HepG2 (cell line): ENCODE measurements around the gene ANTKMT. TPM values are rescaled to one million over a fixed set of nuclear protein-coding genes. Genes with fewer than 3 reads are reported as not detected.

Experiments used
- ATAC-seq: fragments of 200-7000 bp; cut with Tn5 transposase; 3 replicates; pipeline ENCODE4 v1.9.1; 2020; ENCODE audit warnings: mild to moderate bottlenecking, moderate library complexity
- BruUV-seq: library from RNA; stranded (reverse); fragments of 400-500 nt; replicated peaks from 2 replicates; lab custom pipeline; 2021; lab: Mats Ljungman, UMichigan
- CTCF ChIA-PET: fragments of 300-600 bp; formaldehyde crosslinking; extraction: SDS; loops from one replicate; lab custom pipeline; 2021; ENCODE audit warnings: low total read pairs, inconsistent platforms, low intra/inter-chr PET ratio; lab: Yijun Ruan, JAX
- POLR2A ChIA-PET: fragments of 350-600 bp; sonication (Branson Sonifier 250); formaldehyde crosslinking; loops from one replicate; lab custom pipeline; 2020; ENCODE audit warnings: antibody characterized with exemption, inconsistent platforms; lab: Yijun Ruan, JAX
- DNase-seq: peaks from one replicate; pipeline ENCODE4 v3.0.0-alpha.2; 2015; ENCODE audit warnings: low spot score
- FAIRE-seq: peaks from 3 replicates; lab custom pipeline; 2011; peaks lifted over from hg19 to GRCh38; lab: Jason Lieb, UNC
- H2AFZ ChIP-seq: one replicate; pipeline ENCODE4 v1.6.1; 2011; ENCODE audit warnings: low read length, inconsistent platforms
- H3K27ac ChIP-seq: fragments of 300-600 bp; 3 replicates; pipeline ENCODE4 v1.8.0; 2011; ENCODE audit warnings: mixed run types, mild to moderate bottlenecking, mixed read lengths, low read length, inconsistent platforms; ENCODE audit not compliant: insufficient read depth; ENCODE audit errors: extremely low read length
- H3K27me3 ChIP-seq, 2 experiments: fragments of 200-600 bp in 1 of 2; 2 replicates in 1 of 2; 3 replicates in 1 of 2; pipeline versions ENCODE4 v1.6.0 to v1.8.0; 2011; ENCODE audit warnings: low read length in 2 of 2, mild to moderate bottlenecking in 2 of 2, moderate library complexity in 2 of 2, inconsistent platforms in 1 of 2; ENCODE audit not compliant: insufficient read depth in 2 of 2, control insufficient read depth in 1 of 2
- H3K36me3 ChIP-seq, 2 experiments: fragments of 200-600 bp in 1 of 2; replicated peaks in 1 of 2; 2 replicates in 1 of 2; 3 replicates in 1 of 2; pipeline versions ENCODE4 v1.5.1 to v1.8.0; 2011; ENCODE audit warnings: low read length in 2 of 2, inconsistent platforms in 1 of 2; ENCODE audit not compliant: insufficient read depth in 2 of 2, control insufficient read depth in 1 of 2
- H3K4me1 ChIP-seq: 2 replicates; pipeline ENCODE4 v1.5.1; 2012; ENCODE audit warnings: low read length, inconsistent platforms; ENCODE audit not compliant: insufficient read depth
- H3K4me2 ChIP-seq: 2 replicates; pipeline ENCODE4 v1.6.0; 2011; ENCODE audit warnings: low read depth, low read length, inconsistent platforms
- H3K4me3 ChIP-seq, 3 experiments: fragments of 200-600 bp in 1 of 3; sonication (generic), shearing (Covaris generic) in 1 of 3; replicated peaks in 1 of 3; 2 replicates each; pipeline ENCODE4 v1.5.1; 2011 to 2016; ENCODE audit warnings: low read length in 3 of 3, inconsistent platforms in 2 of 3, low read depth in 2 of 3, mild to moderate bottlenecking in 2 of 3, control low read depth in 1 of 3, mixed read lengths in 1 of 3; ENCODE audit not compliant: insufficient read depth in 1 of 3
- H3K79me2 ChIP-seq: one replicate; pipeline ENCODE4 v1.6.1; 2011; ENCODE audit warnings: low read length, inconsistent platforms; ENCODE audit not compliant: insufficient read depth
- H3K9ac ChIP-seq: 2 replicates; pipeline ENCODE4 v1.6.0; 2011; ENCODE audit warnings: mild to moderate bottlenecking, low read depth, low read length, inconsistent platforms; ENCODE audit not compliant: insufficient read depth
- H3K9me3 ChIP-seq: 2 replicates; pipeline ENCODE4 v1.5.1; 2012; ENCODE audit warnings: mild to moderate bottlenecking, low read length
- H4K20me1 ChIP-seq: 2 replicates; pipeline ENCODE4 v1.6.0; 2011; ENCODE audit warnings: inconsistent platforms, mild to moderate bottlenecking, low read length, moderate library complexity; ENCODE audit not compliant: insufficient read depth
- EZH2 ChIP-seq: conservative IDR thresholded peaks from 2 replicates; pipeline ENCODE4 v1.6.1; 2012; ENCODE audit warnings: mild to moderate bottlenecking, low read depth, low read length, moderate library complexity
- GPBP1L1 ChIP-seq: sonication (generic); formaldehyde crosslinking; IDR thresholded peaks from 2 replicates; pipeline ENCODE4 v1.5.0; 2020; ENCODE audit warnings: mild to moderate bottlenecking, missing genetic modification reagents
- GTF2F1 ChIP-seq: fragments of 150-350 bp; IDR thresholded peaks from 2 replicates; pipeline ENCODE4 v1.6.1; 2014; ENCODE audit warnings: low read length
- MXD1 ChIP-seq: sonication (generic); formaldehyde crosslinking; IDR thresholded peaks from 2 replicates; pipeline ENCODE4 v1.4.0; 2020; ENCODE audit warnings: mild to moderate bottlenecking, missing genetic modification reagents
- ZFP36 ChIP-seq: fragments of 150-350 bp; IDR thresholded peaks from 2 replicates; pipeline ENCODE4 v1.6.1; 2018; ENCODE audit warnings: borderline replicate concordance, low read length, low read depth; ENCODE audit not compliant: partially characterized antibody
- ZHX2 ChIP-seq, 2 experiments: sonication (generic) in 1 of 2; formaldehyde crosslinking in 1 of 2; IDR thresholded peaks; 2 replicates each; pipeline versions ENCODE4 v1.6.1 to v1.9.0; 2014 to 2022; ENCODE audit warnings: antibody characterized with exemption in 1 of 2, borderline replicate concordance in 1 of 2, inconsistent platforms in 1 of 2, low read depth in 1 of 2, missing genetic modification reagents in 1 of 2
- ZNF160 ChIP-seq: sonication (generic); formaldehyde crosslinking; IDR thresholded peaks from 2 replicates; pipeline ENCODE4 v1.8.0; 2022; ENCODE audit warnings: mild to moderate bottlenecking, inconsistent platforms, missing genetic modification reagents
- ZNF574 ChIP-seq: sonication (generic); formaldehyde crosslinking; IDR thresholded peaks from 2 replicates; pipeline ENCODE4 v1.4.0; 2020; ENCODE audit warnings: missing genetic modification reagents
- WGBS: methylation state at CpG from one replicate; pipeline ENCODE4 v1.1.6; 2017; ENCODE audit warnings: low lambda C conversion rate; 5-methylcytosine and 5-hydroxymethylcytosine counted together
- in situ Hi-C: cut with HindIII; loops from 2 replicates; pipeline ENCODE4 v1.10.0; 2017; ENCODE audit warnings: low pct_unique_long_range_greater_than_20kb; ENCODE audit not compliant: extremely low pct_ligation_motif_present
- intact Hi-C: fragments of 100-400 bp; cut with micrococcal nuclease; formaldehyde crosslinking; loops from one replicate; pipeline ENCODE4 v1.10.0; 2022; ENCODE audit not compliant: unreplicated experiment
- polyA plus RNA-seq, 8 experiments: library from polyadenylated mRNA; depleted of rRNA in 3 of 8; stranded (reverse) in 7 of 8; unstranded in 1 of 8; fragments of >200 nt; fragmentation: Illumina TruSeq in 4 of 8; extraction: Trizol in 4 of 8; gene quantifications; 2 replicates each; pipeline versions ENCODE4 v1.2.1 to v1.2.3, GENCODE V29; 2011 to 2016; ENCODE audit warnings: low read depth in 4 of 8, missing spikeins in 1 of 8, mixed read lengths in 1 of 8; ENCODE audit not compliant: insufficient read depth in 1 of 8
- total RNA-seq, 5 experiments: library from RNA; depleted of rRNA; stranded (reverse); fragments of >200 nt; fragmentation: Illumina TruSeq; extraction: Trizol; gene quantifications; 2 replicates each; pipeline ENCODE4 v1.2.3, GENCODE V29; 2016; ENCODE audit warnings: low read depth in 1 of 5

Gene ANTKMT
- total and polyA plus RNA-seq, 2 of the 13 experiments (the other 11 are each of a cell fraction or from before 2014, with no cell fraction given) = 7.5 to 47.8 TPM

- in situ Hi-C loops (no loop called here), intact Hi-C loops (no loop called here)
- DNase-seq (no peak), ATAC-seq (no peak), FAIRE-seq (no peak)
- Histone ChIP-seq H3K4me3 (no peak overlapping the region), H3K79me2 (no peaks in the 10 kb centered on the region), H3K9ac (no peak overlapping the region), H3K27me3 (peaks cover 27 to 86% of the 10 kb centered on the region in 2 experiments; a peak in 4 of 5 replicates), H3K4me1 (no peaks in the 10 kb centered on the region), H3K27ac (no peak overlapping the region), H4K20me1 (no peaks in the 10 kb centered on the region), H3K4me2 (no peak overlapping the region), H3K9me3 (no peaks in the 10 kb centered on the region), H2AFZ (no peak overlapping the region), H3K36me3 (no peaks in the 10 kb centered on the region)
- WGBS = 20% methylated on average over 7 of the region's 49 CpGs
- TF ChIP-seq GPBP1L1 (CRISPR knock-in tag) = no peak
- TF ChIP-seq ZNF160 (CRISPR knock-in tag) = no peak
- no peak for TF ChIP-seq ZFP36
- no peak for TF ChIP-seq MXD1 (CRISPR knock-in tag)
- TF ChIP-seq EZH2 = 0 out of 2 replicates have a peak, but pooled peaks have one; percentile 73
- TF ChIP-seq GTF2F1 = no peak
- TF ChIP-seq ZHX2 (IDR thresholded peaks at IDR 0.05; ENCODE audit: low read depth) = no peak
- TF ChIP-seq ZHX2 (CRISPR knock-in tag; IDR thresholded peaks at IDR 0.05; ENCODE audit: borderline replicate concordance) = no peak
- no peak for TF ChIP-seq ZNF574
- ChIA-PET POLR2A (interaction anchor here (1.4 kb wide), 1 partner anchor 11 kb away, joined by 4 read pairs; no protein-coding TSS in a partner anchor), CTCF (no interaction called here)
- no TSS peak for BruUV-seq
Observed at GRCh38 chr16:706189-707061, 14.5 kb upstream of the ANTKMT start.
